GM23338 (cell line): ENCODE data around the gene NRP1. TPM values are rescaled to one million over a fixed set of nuclear protein-coding genes. Genes with fewer than 3 reads are reported as not detected.

Experiments
- ATAC-seq: fragments of 200-7000 bp; cut with Tn5 transposase; 3 replicates; pipeline ENCODE4 v1.9.1; 2020
- DNase-seq: peaks from one replicate; pipeline ENCODE4 v3.0.0-alpha.2; 2015; ENCODE audit warnings: low spot score
- H2AFZ ChIP-seq: fragments of 200-600 bp; sonication (generic); 2 replicates; pipeline ENCODE4 v1.8.0; 2016; ENCODE audit warnings: antibody characterized with exemption, mild to moderate bottlenecking, moderate library complexity
- H3F3A ChIP-seq: fragments of 200-600 bp; sonication (generic); replicated peaks from 2 replicates; pipeline ENCODE4 v1.8.0; 2017; ENCODE audit warnings: antibody characterized with exemption, mixed run types, low read depth
- H3K27ac ChIP-seq: fragments of 200-600 bp; sonication (generic); 2 replicates; pipeline ENCODE4 v1.6.1; 2016; ENCODE audit warnings: low read depth
- H3K27me3 ChIP-seq: fragments of 200-600 bp; sonication (generic); 2 replicates; pipeline ENCODE4 v1.8.0; 2016; ENCODE audit warnings: mild to moderate bottlenecking, mixed run types, moderate library complexity; ENCODE audit not compliant: insufficient read depth
- H3K36me3 ChIP-seq: fragments of 200-600 bp; sonication (generic); 2 replicates; pipeline ENCODE4 v1.8.0; 2016; ENCODE audit warnings: mild to moderate bottlenecking; ENCODE audit not compliant: insufficient read depth
- H3K4me1 ChIP-seq: fragments of 200-600 bp; sonication (generic); 2 replicates; pipeline ENCODE4 v1.8.0; 2016; ENCODE audit warnings: mild to moderate bottlenecking, moderate library complexity; ENCODE audit not compliant: insufficient read depth
- H3K4me2 ChIP-seq: fragments of 200-600 bp; sonication (generic); 2 replicates; pipeline ENCODE4 v1.7.1; 2017; ENCODE audit warnings: mixed run types
- H3K4me3 ChIP-seq: fragments of 200-600 bp; sonication (generic); 2 replicates; pipeline ENCODE4 v1.6.1; 2016; ENCODE audit warnings: mixed run types
- H3K79me2 ChIP-seq: fragments of 200-600 bp; sonication (generic); replicated peaks from 2 replicates; pipeline ENCODE4 v1.8.0; 2017; ENCODE audit warnings: mild to moderate bottlenecking; ENCODE audit not compliant: insufficient read depth
- H3K9me2 ChIP-seq: fragments of 200-600 bp; sonication (generic); 2 replicates; pipeline ENCODE4 v1.8.0; 2017; ENCODE audit not compliant: insufficient read depth
- H4K20me1 ChIP-seq: fragments of 200-600 bp; sonication (generic); replicated peaks from 2 replicates; pipeline ENCODE4 v1.8.0; 2017; ENCODE audit warnings: mild to moderate bottlenecking; ENCODE audit not compliant: insufficient read depth
- H3K27ac Mint-ChIP-seq: 2 replicates; pipeline ENCODE4 v1.8.0; 2020; ENCODE audit warnings: inconsistent platforms, mild to moderate bottlenecking, moderate library complexity, mixed read lengths
- H3K27me3 Mint-ChIP-seq: 3 replicates; pipeline ENCODE4 v1.8.0; 2022; ENCODE audit warnings: low read depth, mild to moderate bottlenecking, moderate library complexity, mixed read lengths, inconsistent platforms; ENCODE audit not compliant: insufficient read depth, poor library complexity
- H3K36me3 Mint-ChIP-seq: 3 replicates; pipeline ENCODE4 v1.8.0; 2021; ENCODE audit warnings: low read depth, mild to moderate bottlenecking, inconsistent platforms, moderate library complexity, mixed read lengths
- H3K4me1 Mint-ChIP-seq: 3 replicates; pipeline ENCODE4 v1.8.0; 2020; ENCODE audit warnings: mild to moderate bottlenecking, inconsistent platforms, mixed read lengths
- H3K4me3 Mint-ChIP-seq: 3 replicates; pipeline ENCODE4 v1.8.0; 2021; ENCODE audit warnings: moderate library complexity, mild to moderate bottlenecking, inconsistent platforms, mixed read lengths
- H3K9me3 Mint-ChIP-seq: 3 replicates; pipeline ENCODE4 v1.8.0; 2020; ENCODE audit warnings: moderate library complexity, mild to moderate bottlenecking, inconsistent platforms, mixed read lengths
- CREB1 ChIP-seq: fragments of 250-450 bp; sonication (Bioruptor Pico); IDR thresholded peaks from 2 replicates; pipeline ENCODE4 v1.5.0; 2020; ENCODE audit warnings: low read depth, mild to moderate bottlenecking, moderate library complexity
- EZH2 ChIP-seq: fragments of 200-600 bp; sonication (generic); IDR thresholded peaks from one replicate; pipeline ENCODE4 v1.8.0; 2017; ENCODE audit warnings: antibody characterized with exemption, mild to moderate bottlenecking, low read depth; ENCODE audit not compliant: unreplicated experiment
- EZH2phosphoT487 ChIP-seq: fragments of 200-600 bp; sonication (generic); IDR thresholded peaks from one replicate; pipeline ENCODE4 v1.8.1; 2018; ENCODE audit warnings: antibody characterized with exemption; ENCODE audit not compliant: unreplicated experiment
- JUNB ChIP-seq: IDR thresholded peaks from one replicate; pipeline ENCODE4 v1.6.1; 2016; ENCODE audit warnings: antibody characterized with exemption; ENCODE audit not compliant: unreplicated experiment
- NANOG ChIP-seq: IDR thresholded peaks from 2 replicates; pipeline ENCODE4 v1.6.1; 2016; ENCODE audit warnings: antibody characterized with exemption, borderline replicate concordance
- POLR2AphosphoS5 ChIP-seq: IDR thresholded peaks from 2 replicates; pipeline ENCODE4 v1.6.1; 2016; ENCODE audit warnings: antibody characterized with exemption, low read depth
- STAT1 ChIP-seq: IDR thresholded peaks from one replicate; pipeline ENCODE4 v1.6.1; 2016; ENCODE audit warnings: antibody characterized with exemption; ENCODE audit not compliant: unreplicated experiment
- ZNF114 ChIP-seq: fragments of 250-450 bp; sonication (Bioruptor Pico); IDR thresholded peaks from 2 replicates; pipeline ENCODE4 v1.5.0; 2020; ENCODE audit warnings: mild to moderate bottlenecking, moderate library complexity
- ZNF331 ChIP-seq: fragments of 250-450 bp; sonication (Bioruptor Pico); IDR thresholded peaks from 2 replicates; pipeline ENCODE4 v1.5.0; 2020; ENCODE audit warnings: low read depth, mild to moderate bottlenecking, moderate library complexity
- polyA plus RNA-seq: library from polyadenylated mRNA; unstranded; fragments of >200 nt; fragmentation: Nextera tagmentation; extraction: Ambion mirVana; gene quantifications from 2 replicates; pipeline ENCODE4 v1.2.1, GENCODE V29; 2016
- total RNA-seq: library from RNA; depleted of rRNA; stranded (reverse); fragments of >200 nt; shearing (Covaris generic); gene quantifications from 2 replicates; pipeline ENCODE4 v1.2.3, GENCODE V29; 2014
- TF ChIP-seq, protein P1 (sequence below): IDR thresholded peaks from 2 replicates; pipeline ENCODE4 v1.6.1; 2016; ENCODE audit warnings: antibody characterized with exemption
- TF ChIP-seq, protein P2 (sequence below): fragments of 250-450 bp; sonication (Bioruptor Pico); IDR thresholded peaks from 2 replicates; pipeline ENCODE4 v1.5.0; 2020; ENCODE audit warnings: mild to moderate bottlenecking, moderate library complexity
- TF ChIP-seq, protein P3 (sequence below), 2 experiments: fragments of 200-600 bp in 1 of 2; sonication (generic) in 1 of 2; conservative IDR thresholded peaks; 2 replicates each; pipeline versions ENCODE4 v1.5.1 to v1.6.1; 2016 to 2017; ENCODE audit warnings: antibody characterized with exemption in 2 of 2, low read depth in 2 of 2, mild to moderate bottlenecking in 2 of 2, moderate library complexity in 1 of 2
- TF ChIP-seq, protein P4 (sequence below): IDR thresholded peaks from one replicate; pipeline ENCODE4 v1.6.1; 2018; ENCODE audit warnings: antibody characterized with exemption; ENCODE audit not compliant: unreplicated experiment

NRP1 gene
- total and polyA plus RNA-seq, 2 experiments from 2014 or later, result 2.9 to 3.5 TPM

DNA sequence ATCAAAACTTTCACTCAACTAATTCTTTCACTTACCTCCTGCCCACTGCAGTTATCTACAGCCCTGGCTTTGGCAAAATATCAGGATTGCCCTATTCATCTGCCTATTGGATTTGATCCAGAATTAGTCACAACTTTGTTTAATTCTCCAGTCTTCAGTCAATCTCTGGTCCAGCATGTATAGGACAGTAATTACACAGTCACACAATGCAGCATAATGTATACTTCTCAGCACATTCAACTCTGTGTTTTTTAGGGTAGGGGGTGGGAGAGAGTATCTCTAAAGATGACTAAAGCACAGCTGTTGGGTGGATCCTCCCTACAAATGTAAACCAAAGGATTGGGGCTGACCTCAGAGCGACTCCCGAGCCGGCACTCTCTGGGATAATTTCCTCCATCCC, 17.7 kb upstream of the NRP1 start:
- H3F3A ChIP-seq, result no peaks in the 10 kb centered on the region
- TF ChIP-seq CREB1 (CRISPR knock-in tag), result no peak
- TF ChIP-seq, protein P1, sequence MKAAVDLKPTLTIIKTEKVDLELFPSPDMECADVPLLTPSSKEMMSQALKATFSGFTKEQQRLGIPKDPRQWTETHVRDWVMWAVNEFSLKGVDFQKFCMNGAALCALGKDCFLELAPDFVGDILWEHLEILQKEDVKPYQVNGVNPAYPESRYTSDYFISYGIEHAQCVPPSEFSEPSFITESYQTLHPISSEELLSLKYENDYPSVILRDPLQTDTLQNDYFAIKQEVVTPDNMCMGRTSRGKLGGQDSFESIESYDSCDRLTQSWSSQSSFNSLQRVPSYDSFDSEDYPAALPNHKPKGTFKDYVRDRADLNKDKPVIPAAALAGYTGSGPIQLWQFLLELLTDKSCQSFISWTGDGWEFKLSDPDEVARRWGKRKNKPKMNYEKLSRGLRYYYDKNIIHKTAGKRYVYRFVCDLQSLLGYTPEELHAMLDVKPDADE, result no peak
- no peak for TF ChIP-seq ZNF331
- TF ChIP-seq STAT1, result no peak
- TF ChIP-seq NANOG, result no peak
- TF ChIP-seq, protein P2, sequence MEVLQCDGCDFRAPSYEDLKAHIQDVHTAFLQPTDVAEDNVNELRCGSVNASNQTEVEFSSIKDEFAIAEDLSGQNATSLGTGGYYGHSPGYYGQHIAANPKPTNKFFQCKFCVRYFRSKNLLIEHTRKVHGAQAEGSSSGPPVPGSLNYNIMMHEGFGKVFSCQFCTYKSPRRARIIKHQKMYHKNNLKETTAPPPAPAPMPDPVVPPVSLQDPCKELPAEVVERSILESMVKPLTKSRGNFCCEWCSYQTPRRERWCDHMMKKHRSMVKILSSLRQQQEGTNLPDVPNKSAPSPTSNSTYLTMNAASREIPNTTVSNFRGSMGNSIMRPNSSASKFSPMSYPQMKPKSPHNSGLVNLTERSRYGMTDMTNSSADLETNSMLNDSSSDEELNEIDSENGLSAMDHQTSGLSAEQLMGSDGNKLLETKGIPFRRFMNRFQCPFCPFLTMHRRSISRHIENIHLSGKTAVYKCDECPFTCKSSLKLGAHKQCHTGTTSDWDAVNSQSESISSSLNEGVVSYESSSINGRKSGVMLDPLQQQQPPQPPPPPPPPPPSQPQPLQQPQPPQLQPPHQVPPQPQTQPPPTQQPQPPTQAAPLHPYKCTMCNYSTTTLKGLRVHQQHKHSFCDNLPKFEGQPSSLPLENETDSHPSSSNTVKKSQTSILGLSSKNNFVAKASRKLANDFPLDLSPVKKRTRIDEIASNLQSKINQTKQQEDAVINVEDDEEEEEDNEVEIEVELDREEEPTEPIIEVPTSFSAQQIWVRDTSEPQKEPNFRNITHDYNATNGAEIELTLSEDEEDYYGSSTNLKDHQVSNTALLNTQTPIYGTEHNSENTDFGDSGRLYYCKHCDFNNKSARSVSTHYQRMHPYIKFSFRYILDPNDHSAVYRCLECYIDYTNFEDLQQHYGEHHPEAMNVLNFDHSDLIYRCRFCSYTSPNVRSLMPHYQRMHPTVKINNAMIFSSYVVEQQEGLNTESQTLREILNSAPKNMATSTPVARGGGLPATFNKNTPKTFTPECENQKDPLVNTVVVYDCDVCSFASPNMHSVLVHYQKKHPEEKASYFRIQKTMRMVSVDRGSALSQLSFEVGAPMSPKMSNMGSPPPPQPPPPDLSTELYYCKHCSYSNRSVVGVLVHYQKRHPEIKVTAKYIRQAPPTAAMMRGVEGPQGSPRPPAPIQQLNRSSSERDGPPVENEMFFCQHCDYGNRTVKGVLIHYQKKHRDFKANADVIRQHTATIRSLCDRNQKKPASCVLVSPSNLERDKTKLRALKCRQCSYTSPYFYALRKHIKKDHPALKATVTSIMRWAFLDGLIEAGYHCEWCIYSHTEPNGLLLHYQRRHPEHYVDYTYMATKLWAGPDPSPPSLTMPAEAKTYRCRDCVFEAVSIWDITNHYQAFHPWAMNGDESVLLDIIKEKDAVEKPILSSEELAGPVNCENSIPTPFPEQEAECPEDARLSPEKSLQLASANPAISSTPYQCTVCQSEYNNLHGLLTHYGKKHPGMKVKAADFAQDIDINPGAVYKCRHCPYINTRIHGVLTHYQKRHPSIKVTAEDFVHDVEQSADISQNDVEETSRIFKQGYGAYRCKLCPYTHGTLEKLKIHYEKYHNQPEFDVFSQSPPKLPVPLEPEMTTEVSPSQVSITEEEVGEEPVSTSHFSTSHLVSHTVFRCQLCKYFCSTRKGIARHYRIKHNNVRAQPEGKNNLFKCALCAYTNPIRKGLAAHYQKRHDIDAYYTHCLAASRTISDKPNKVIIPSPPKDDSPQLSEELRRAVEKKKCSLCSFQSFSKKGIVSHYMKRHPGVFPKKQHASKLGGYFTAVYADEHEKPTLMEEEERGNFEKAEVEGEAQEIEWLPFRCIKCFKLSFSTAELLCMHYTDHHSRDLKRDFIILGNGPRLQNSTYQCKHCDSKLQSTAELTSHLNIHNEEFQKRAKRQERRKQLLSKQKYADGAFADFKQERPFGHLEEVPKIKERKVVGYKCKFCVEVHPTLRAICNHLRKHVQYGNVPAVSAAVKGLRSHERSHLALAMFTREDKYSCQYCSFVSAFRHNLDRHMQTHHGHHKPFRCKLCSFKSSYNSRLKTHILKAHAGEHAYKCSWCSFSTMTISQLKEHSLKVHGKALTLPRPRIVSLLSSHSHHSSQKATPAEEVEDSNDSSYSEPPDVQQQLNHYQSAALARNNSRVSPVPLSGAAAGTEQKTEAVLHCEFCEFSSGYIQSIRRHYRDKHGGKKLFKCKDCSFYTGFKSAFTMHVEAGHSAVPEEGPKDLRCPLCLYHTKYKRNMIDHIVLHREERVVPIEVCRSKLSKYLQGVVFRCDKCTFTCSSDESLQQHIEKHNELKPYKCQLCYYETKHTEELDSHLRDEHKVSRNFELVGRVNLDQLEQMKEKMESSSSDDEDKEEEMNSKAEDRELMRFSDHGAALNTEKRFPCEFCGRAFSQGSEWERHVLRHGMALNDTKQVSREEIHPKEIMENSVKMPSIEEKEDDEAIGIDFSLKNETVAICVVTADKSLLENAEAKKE, result no peak
- TF ChIP-seq EZH2, result no peak
- TF ChIP-seq, protein P3, sequence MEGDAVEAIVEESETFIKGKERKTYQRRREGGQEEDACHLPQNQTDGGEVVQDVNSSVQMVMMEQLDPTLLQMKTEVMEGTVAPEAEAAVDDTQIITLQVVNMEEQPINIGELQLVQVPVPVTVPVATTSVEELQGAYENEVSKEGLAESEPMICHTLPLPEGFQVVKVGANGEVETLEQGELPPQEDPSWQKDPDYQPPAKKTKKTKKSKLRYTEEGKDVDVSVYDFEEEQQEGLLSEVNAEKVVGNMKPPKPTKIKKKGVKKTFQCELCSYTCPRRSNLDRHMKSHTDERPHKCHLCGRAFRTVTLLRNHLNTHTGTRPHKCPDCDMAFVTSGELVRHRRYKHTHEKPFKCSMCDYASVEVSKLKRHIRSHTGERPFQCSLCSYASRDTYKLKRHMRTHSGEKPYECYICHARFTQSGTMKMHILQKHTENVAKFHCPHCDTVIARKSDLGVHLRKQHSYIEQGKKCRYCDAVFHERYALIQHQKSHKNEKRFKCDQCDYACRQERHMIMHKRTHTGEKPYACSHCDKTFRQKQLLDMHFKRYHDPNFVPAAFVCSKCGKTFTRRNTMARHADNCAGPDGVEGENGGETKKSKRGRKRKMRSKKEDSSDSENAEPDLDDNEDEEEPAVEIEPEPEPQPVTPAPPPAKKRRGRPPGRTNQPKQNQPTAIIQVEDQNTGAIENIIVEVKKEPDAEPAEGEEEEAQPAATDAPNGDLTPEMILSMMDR (conservative IDR thresholded peaks at IDR 0.05; ENCODE audit: low read depth in 2 of 2), result no peak
- TF ChIP-seq, protein P4, sequence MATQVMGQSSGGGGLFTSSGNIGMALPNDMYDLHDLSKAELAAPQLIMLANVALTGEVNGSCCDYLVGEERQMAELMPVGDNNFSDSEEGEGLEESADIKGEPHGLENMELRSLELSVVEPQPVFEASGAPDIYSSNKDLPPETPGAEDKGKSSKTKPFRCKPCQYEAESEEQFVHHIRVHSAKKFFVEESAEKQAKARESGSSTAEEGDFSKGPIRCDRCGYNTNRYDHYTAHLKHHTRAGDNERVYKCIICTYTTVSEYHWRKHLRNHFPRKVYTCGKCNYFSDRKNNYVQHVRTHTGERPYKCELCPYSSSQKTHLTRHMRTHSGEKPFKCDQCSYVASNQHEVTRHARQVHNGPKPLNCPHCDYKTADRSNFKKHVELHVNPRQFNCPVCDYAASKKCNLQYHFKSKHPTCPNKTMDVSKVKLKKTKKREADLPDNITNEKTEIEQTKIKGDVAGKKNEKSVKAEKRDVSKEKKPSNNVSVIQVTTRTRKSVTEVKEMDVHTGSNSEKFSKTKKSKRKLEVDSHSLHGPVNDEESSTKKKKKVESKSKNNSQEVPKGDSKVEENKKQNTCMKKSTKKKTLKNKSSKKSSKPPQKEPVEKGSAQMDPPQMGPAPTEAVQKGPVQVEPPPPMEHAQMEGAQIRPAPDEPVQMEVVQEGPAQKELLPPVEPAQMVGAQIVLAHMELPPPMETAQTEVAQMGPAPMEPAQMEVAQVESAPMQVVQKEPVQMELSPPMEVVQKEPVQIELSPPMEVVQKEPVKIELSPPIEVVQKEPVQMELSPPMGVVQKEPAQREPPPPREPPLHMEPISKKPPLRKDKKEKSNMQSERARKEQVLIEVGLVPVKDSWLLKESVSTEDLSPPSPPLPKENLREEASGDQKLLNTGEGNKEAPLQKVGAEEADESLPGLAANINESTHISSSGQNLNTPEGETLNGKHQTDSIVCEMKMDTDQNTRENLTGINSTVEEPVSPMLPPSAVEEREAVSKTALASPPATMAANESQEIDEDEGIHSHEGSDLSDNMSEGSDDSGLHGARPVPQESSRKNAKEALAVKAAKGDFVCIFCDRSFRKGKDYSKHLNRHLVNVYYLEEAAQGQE, result no peak
- no peak for TF ChIP-seq POLR2AphosphoS5
- TF ChIP-seq ZNF114 (CRISPR knock-in tag), result no peak
- TF ChIP-seq JUNB, result no peak
- no peak for TF ChIP-seq EZH2phosphoT487
- H3K27me3 Mint-ChIP-seq, result no peaks in the 10 kb centered on the region
- H2AFZ ChIP-seq, result no peak overlapping the region
- H3K9me2 ChIP-seq, result 0 out of 2 replicates have a peak, but pooled peaks cover 3% of the 10 kb centered on the region
- H3K36me3 ChIP-seq, result no peaks in the 10 kb centered on the region
- H3K4me1 Mint-ChIP-seq, result no peaks in the 10 kb centered on the region
- DNase-seq, result no peak
- ATAC-seq, result no peak
- no peak overlapping the region for H3K4me3 Mint-ChIP-seq
- no peak overlapping the region for H3K27ac ChIP-seq
- H3K9me3 Mint-ChIP-seq, result no peaks in the 10 kb centered on the region
- H3K4me2 ChIP-seq, result no peak overlapping the region
- no peaks in the 10 kb centered on the region for H3K79me2 ChIP-seq
- no peaks in the 10 kb centered on the region for H3K36me3 Mint-ChIP-seq
- no peaks in the 10 kb centered on the region for H4K20me1 ChIP-seq
- H3K4me3 ChIP-seq, result no peak overlapping the region
- H3K27ac Mint-ChIP-seq, result no peak overlapping the region
- H3K4me1 ChIP-seq, result no peaks in the 10 kb centered on the region
- H3K27me3 ChIP-seq, result no peaks in the 10 kb centered on the region
